Sigmoid colon (tissue), 4 donors: ENCODE data around the gene ZNF479.

Experiments used
- CTCF ChIP-seq, 4 experiments: fragments of 450-650 bp in 3 of 4; fragments of 200-600 bp in 1 of 4; IDR thresholded peaks; one replicate each; pipeline ENCODE4 v1.5.1; 2016 to 2019; ENCODE audit warnings: antibody characterized with exemption in 4 of 4, mild to moderate bottlenecking in 3 of 4, moderate library complexity in 2 of 4
- EP300 ChIP-seq, 4 donors: sonication (generic); formaldehyde crosslinking; IDR thresholded peaks; one replicate each; pipeline ENCODE4 v1.6.1; 2017; ENCODE audit warnings: antibody characterized with exemption in 4 of 4
- POLR2AphosphoS5 ChIP-seq, 4 donors: sonication (generic); formaldehyde crosslinking; IDR thresholded peaks; one replicate each; pipeline ENCODE4 v1.6.1; 2017; ENCODE audit warnings: antibody characterized with exemption in 4 of 4

GRCh38 chr7:57177856-57178767, 45.9 kb upstream of the ZNF479 start:
- no peak for TF ChIP-seq CTCF (IDR thresholded peaks at IDR 0.05)
- TF ChIP-seq EP300 (IDR thresholded peaks at IDR 0.05): no peak
- TF ChIP-seq POLR2AphosphoS5 (IDR thresholded peaks at IDR 0.05): no peak
